HG03520 (cell line): ENCODE results near the gene TMEM236.

ENCODE experiments used
- ATAC-seq: cut with Tn5 transposase; IDR thresholded peaks from one replicate; pipeline ENCODE4 v1.9.1; 2021; ENCODE audit warnings: mild to moderate bottlenecking, moderate library complexity; ENCODE audit not compliant: unreplicated experiment

TMEM236 gene

GRCh38 chr10:17740668-17741067, 11.3 kb upstream of the TMEM236 start:
- ATAC-seq: no peak

- no peak for ATAC-seq
These were observed 9.1 kb upstream of the TMEM236 start for GRCh38 chr10:17742918-17743317.

GRCh38 chr10:17743437-17743836, 8.6 kb upstream of the TMEM236 start:
- no peak for ATAC-seq

- no peak for ATAC-seq
These were observed 7.6 kb upstream of the TMEM236 start for GRCh38 chr10:17744341-17744861.

- no peak for ATAC-seq
These were observed 4.0 kb upstream of the TMEM236 start for GRCh38 chr10:17747883-17748550.

- no peak for ATAC-seq
These were observed 2.1 kb upstream of the TMEM236 start for GRCh38 chr10:17749890-17750289.

- peak; percentile 95 for ATAC-seq
These were observed 4.7 kb downstream of the TMEM236 start for GRCh38 chr10:17756557-17757217.

GRCh38 chr10:17758200-17758599, 6.2 kb downstream of the TMEM236 start:
- no peak for ATAC-seq

GRCh38 chr10:17758896-17759295, 6.9 kb downstream of the TMEM236 start:
- no peak for ATAC-seq

GRCh38 chr10:17764142-17764541, 12.1 kb downstream of the TMEM236 start:
- ATAC-seq: no peak

GRCh38 chr10:17765602-17766001, 13.6 kb downstream of the TMEM236 start:
- no peak for ATAC-seq

- no peak for ATAC-seq
These were observed 14.7 kb downstream of the TMEM236 start for GRCh38 chr10:17766731-17767130.

GRCh38 chr10:17768496-17768895, 16.5 kb downstream of the TMEM236 start:
- ATAC-seq: no peak

- no peak for ATAC-seq
These were observed 17.0 kb downstream of the TMEM236 start for GRCh38 chr10:17768957-17769356.

GRCh38 chr10:17771017-17771416, 19.0 kb downstream of the TMEM236 start:
- ATAC-seq: no peak

GRCh38 chr10:17779784-17780183, 27.8 kb downstream of the TMEM236 start:
- no peak for ATAC-seq

- no peak for ATAC-seq
These were observed 28.7 kb downstream of the TMEM236 start for GRCh38 chr10:17780727-17781126.

GRCh38 chr10:17781856-17782255, 29.9 kb downstream of the TMEM236 start:
- ATAC-seq: no peak

- ATAC-seq: no peak
These were observed 31.1 kb downstream of the TMEM236 start for GRCh38 chr10:17782921-17783665.

- no peak for ATAC-seq
These were observed 31.8 kb downstream of the TMEM236 start for GRCh38 chr10:17783751-17784150.

GRCh38 chr10:17784688-17785087, 32.7 kb downstream of the TMEM236 start:
- no peak for ATAC-seq
